GM12872 (cell line): ENCODE data around the gene GNA12.

Experiments used
- TF ChIP-seq, protein P1 (sequence below): IDR thresholded peaks from 3 replicates; pipeline ENCODE4 v1.5.1; 2011; ENCODE audit warnings: low read depth, mild to moderate bottlenecking, low read length, moderate library complexity; ENCODE audit not compliant: insufficient read depth

The GNA12 gene

DNA sequence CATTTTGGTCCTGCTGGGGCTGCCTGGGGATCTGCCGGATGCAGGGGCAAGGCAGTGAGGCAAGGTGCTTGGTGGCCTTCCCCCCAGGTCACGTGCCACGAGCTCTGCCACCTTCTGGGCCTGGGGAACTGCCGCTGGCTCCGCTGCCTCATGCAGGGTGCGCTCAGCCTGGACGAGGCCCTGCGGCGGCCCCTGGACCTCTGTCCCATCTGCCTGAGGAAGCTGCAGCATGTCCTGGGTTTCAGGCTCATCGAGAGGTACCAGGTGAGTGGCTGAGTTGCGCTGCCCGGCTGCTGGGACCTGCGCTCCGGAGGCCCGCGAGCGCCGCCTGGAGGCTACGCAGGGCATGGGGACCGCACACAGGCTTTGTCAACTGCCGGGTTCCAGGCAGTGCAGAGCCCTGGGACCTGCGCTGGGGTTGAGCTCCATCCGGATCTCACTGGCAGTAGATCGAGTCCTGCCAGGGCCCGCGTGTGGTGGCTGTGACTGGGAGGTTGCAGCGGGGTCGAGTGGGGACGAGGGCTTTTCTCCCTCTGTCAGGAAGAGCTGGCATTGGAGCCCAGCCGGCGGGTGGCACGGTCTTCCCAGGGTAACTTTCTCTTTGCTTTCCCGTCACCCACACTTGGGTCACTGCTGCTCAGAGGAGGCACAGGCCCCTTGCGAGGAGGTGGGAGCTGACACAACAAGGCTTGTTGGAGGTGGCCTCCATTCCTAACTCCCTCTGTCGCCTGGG, 134.4 kb downstream of the GNA12 start:
- TF ChIP-seq, protein P1, sequence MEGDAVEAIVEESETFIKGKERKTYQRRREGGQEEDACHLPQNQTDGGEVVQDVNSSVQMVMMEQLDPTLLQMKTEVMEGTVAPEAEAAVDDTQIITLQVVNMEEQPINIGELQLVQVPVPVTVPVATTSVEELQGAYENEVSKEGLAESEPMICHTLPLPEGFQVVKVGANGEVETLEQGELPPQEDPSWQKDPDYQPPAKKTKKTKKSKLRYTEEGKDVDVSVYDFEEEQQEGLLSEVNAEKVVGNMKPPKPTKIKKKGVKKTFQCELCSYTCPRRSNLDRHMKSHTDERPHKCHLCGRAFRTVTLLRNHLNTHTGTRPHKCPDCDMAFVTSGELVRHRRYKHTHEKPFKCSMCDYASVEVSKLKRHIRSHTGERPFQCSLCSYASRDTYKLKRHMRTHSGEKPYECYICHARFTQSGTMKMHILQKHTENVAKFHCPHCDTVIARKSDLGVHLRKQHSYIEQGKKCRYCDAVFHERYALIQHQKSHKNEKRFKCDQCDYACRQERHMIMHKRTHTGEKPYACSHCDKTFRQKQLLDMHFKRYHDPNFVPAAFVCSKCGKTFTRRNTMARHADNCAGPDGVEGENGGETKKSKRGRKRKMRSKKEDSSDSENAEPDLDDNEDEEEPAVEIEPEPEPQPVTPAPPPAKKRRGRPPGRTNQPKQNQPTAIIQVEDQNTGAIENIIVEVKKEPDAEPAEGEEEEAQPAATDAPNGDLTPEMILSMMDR = peak; percentile 99

DNA sequence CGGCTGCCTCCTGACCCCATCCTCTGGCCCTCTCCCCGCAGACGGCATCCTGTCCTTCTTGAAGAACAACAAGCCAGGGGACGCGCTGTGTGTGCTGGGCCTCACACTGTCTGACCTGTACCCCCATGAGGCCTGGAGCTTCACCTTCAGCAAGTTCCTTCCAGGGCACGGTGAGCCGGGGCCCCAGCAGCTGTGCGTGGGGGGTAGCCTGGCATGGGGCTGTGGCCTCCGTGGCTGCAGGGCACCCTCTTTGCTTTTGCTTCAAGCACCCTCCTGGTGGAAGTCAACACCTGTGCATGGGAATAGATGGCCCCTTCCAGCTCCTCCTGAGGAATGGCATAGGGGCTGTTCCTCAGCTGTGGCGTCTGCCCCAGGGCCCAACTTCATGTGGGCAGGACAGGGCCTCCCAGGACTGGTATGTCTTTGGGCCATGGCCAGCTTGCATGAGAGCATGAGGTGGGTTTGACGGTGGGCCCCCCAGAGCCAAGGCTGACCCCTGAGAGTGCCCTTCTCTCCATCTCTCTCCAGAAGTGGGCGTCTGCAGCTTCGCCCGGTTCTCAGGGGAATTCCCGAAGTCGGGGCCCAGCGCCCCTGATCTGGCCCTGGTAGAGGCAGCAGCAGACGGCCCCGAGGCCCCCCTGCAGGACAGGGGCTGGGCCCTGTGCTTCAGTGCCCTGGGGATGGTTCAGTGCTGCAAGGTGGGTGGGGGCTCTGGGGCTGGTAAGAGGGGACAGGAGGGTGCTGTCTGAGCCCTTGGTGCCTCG, 135.4 kb downstream of the GNA12 start:
- TF ChIP-seq, protein P1 = no peak

DNA sequence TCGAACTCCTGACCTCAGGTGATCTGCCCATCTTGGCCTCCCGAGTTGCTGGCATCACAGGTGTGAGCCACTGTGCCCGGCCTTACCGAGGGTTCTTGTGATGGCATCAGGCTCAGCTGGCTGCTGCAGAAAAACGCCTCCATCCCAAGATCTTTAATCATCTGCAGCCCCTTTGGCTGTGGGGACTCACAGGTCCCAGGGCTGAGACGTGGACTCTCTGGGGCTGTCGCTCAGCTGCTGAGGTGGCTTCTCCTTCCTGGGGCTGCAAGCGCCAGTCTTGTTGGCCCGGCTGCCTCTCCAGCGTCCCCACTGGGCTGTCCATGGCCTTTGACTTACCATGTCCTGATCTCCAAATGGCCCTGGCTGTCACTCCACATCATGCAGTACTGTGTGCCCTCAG, 136.1 kb downstream of the GNA12 start:
- TF ChIP-seq, protein P1 = no peak

DNA sequence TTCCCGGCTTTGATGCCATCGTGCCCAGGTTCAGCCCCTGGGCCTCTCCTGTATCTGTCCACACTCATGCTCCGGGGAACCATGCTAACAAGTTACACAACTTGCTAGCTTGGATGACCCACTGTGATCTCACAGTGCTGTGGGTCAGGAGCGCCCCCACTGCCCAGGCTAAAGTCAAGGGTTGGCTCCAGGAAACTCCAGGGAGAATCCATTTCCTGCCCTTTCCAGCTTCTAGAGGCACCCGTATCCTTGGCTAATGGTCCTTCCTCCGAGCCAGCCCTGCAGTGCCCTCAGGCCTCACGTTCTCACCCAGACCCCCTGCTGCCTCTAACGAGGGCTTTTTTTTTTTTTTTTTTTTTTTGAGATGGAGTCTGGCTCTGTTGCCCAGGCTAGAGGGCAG, 136.6 kb downstream of the GNA12 start:
- TF ChIP-seq, protein P1 = no peak

DNA sequence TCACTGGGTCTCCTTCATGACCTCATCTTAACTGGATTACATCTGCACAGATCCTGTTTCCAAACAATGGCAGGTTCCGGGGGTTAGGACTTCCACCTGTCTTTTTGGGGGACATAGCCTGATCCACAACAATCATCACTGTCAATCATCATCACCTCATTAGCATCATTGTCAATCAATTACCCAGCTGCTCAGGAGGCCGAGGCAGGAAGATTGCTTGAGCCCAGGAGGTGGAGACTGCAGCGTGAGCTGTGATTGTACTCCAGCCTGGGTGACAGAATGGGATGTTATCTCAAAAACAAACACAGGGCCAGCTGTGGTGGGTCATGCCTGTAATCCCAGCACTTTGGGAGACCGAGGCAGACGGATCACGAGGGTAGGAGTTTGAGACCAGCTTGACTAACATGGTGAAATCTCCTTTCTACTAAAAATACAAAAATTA, 137.4 kb downstream of the GNA12 start:
- TF ChIP-seq, protein P1 = no peak

DNA sequence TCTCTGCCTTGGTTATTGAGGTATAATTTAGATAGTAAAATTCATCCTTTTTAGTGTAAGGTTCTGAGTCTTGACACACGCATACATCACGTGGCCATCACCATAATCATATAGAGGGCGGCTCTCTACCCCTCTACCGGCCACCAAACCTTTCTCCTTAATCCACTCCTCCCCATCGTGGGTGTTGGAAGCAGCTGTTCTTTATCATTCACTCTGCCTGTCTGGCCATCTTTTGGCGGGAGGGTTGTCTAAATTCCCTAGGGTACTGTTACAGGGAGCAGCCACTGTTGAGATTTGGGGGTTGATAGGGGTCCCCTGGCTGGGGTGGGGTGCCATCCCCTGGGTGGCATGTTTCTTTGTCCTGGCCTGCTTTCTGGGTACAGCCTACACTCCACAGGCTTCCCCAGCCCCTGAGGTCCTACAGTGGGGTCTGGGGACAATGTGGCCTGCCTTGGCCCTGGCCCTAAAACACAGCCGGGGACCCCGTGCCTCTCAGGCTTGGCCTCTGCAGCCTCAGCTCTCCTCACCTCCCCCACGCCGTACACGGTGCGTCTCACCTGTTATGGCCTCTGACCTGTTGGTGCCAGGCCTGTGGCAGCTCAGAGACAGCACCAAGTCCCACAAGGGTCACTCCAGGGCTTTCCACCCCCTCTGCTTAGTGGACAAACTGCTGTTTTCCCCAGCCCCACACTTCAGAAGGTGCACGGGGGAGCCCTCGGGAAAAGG, 138.6 kb downstream of the GNA12 start:
- TF ChIP-seq, protein P1 = no peak

DNA sequence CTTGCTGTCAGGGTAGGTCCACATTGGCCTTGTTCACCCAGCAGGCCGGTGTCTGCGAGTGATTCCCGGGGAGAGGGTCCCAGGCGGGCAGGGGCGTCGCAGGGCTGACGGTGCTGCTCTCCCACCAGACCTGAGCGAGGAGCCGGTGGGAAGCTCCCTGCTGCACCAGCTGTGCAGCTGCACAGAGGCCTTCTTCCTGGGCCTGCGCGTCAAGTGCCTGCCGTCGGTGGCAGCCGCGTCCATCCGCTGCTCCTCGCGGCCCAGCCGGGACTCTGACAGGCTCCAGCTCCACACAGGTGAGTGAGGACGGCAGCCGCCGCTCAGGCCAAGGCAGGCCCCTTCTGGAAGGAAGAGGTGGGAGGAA, 141.5 kb downstream of the GNA12 start:
- TF ChIP-seq, protein P1 = no peak
